IMR-90 (cell line): ENCODE results near the gene TMEM126A.

Source experiments
- BHLHE40 ChIP-seq: fragments of 150-350 bp; IDR thresholded peaks from 2 replicates; pipeline ENCODE4 v1.6.1; 2016; ENCODE audit warnings: mild to moderate bottlenecking, low read depth, low read length
- CEBPB ChIP-seq: IDR thresholded peaks from 2 replicates; pipeline ENCODE4 v1.6.1; 2012; ENCODE audit warnings: low read depth, low read length, improper control_type of control experiment
- CTCF ChIP-seq: conservative IDR thresholded peaks from 2 replicates; pipeline ENCODE4 v1.5.1; 2012; ENCODE audit warnings: mild to moderate bottlenecking, low read depth, low read length, improper control_type of control experiment
- ELK1 ChIP-seq: fragments of 150-350 bp; IDR thresholded peaks from 2 replicates; pipeline ENCODE4 v1.6.1; 2016; ENCODE audit warnings: low read depth, mild to moderate bottlenecking, low read length, moderate library complexity, borderline replicate concordance
- FOS ChIP-seq: fragments of 150-350 bp; IDR thresholded peaks from 2 replicates; pipeline ENCODE4 v1.6.1; 2016; ENCODE audit warnings: low read depth, low read length
- MAFK ChIP-seq: IDR thresholded peaks from 2 replicates; pipeline ENCODE4 v1.6.1; 2012; ENCODE audit warnings: low read depth, low read length, improper control_type of control experiment
- MAZ ChIP-seq: IDR thresholded peaks from 2 replicates; pipeline ENCODE4 v1.6.1; 2012; ENCODE audit warnings: low read depth, mild to moderate bottlenecking, low read length, improper control_type of control experiment, moderate library complexity, borderline replicate concordance
- POLR2A ChIP-seq: IDR thresholded peaks from 2 replicates; pipeline ENCODE4 v1.6.1; 2012; ENCODE audit warnings: mild to moderate bottlenecking, low read depth, low read length
- RAD21 ChIP-seq: IDR thresholded peaks from 2 replicates; pipeline ENCODE4 v1.6.1; 2012; ENCODE audit warnings: low read length, improper control_type of control experiment
- RCOR1 ChIP-seq: IDR thresholded peaks from 2 replicates; pipeline ENCODE4 v1.6.1; 2012; ENCODE audit warnings: mild to moderate bottlenecking, low read length, improper control_type of control experiment; ENCODE audit not compliant: insufficient replicate concordance
- RFX5 ChIP-seq: IDR thresholded peaks from 2 replicates; pipeline ENCODE4 v1.8.0; 2012; ENCODE audit warnings: low read depth, mild to moderate bottlenecking, low read length, moderate library complexity
- SMC3 ChIP-seq: fragments of 150-350 bp; IDR thresholded peaks from 2 replicates; pipeline ENCODE4 v1.6.1; 2016; ENCODE audit warnings: low read depth, mild to moderate bottlenecking, antibody characterized with exemption, low read length, moderate library complexity
- USF2 ChIP-seq: fragments of 150-350 bp; IDR thresholded peaks from 2 replicates; pipeline ENCODE4 v1.6.1; 2017; ENCODE audit warnings: mild to moderate bottlenecking, antibody characterized with exemption, low read length, low read depth

GRCh38 chr11:85647078-85647477 is 689 bp upstream of the TMEM126A start:
- no peak for TF ChIP-seq RAD21
- no peak for TF ChIP-seq POLR2A
- TF ChIP-seq CTCF, result no peak
- TF ChIP-seq USF2, result no peak
- no peak for TF ChIP-seq ELK1
- TF ChIP-seq BHLHE40, result no peak
- no peak for TF ChIP-seq MAZ
- no peak for TF ChIP-seq RCOR1
- no peak for TF ChIP-seq MAFK
- no peak for TF ChIP-seq FOS
- TF ChIP-seq RFX5, result no peak
- no peak for TF ChIP-seq SMC3
- TF ChIP-seq CEBPB, result no peak
